CD8-positive, alpha-beta memory T cell (primary cell): ENCODE measurements around the gene ITPR2. TPM values are rescaled to one million over a fixed set of nuclear protein-coding genes. Genes with fewer than 3 reads are reported as not detected.

ENCODE experiments used
- CTCF ChIA-PET: fragments of 350-600 bp; sonication (Branson Sonifier 250); formaldehyde crosslinking; loops from one replicate; lab custom pipeline; 2021; ENCODE audit warnings: antibody characterized with exemption; lab: Charles Lee
- POLR2A ChIA-PET: fragments of 350-600 bp; sonication (Branson Sonifier 250); formaldehyde crosslinking; loops from one replicate; lab custom pipeline; 2021; ENCODE audit warnings: antibody characterized with exemption; lab: Charles Lee
- DNase-seq, 5 donors: peaks; one replicate each; pipeline versions ENCODE4 v3.0.0 to v3.0.0-alpha.2; 2020 to 2022; ENCODE audit warnings: mixed read lengths in 1 of 5
- H3K27ac ChIP-seq: one replicate; pipeline ENCODE4 v1.7.0; 2013; ENCODE audit warnings: low read depth, mild to moderate bottlenecking, low read length, moderate library complexity
- H3K27me3 ChIP-seq: 2 replicates; pipeline ENCODE4 v1.7.0; 2013; ENCODE audit warnings: low read length, mild to moderate bottlenecking; ENCODE audit not compliant: insufficient read depth, poor library complexity, severe bottlenecking
- H3K36me3 ChIP-seq: 2 replicates; pipeline ENCODE4 v1.7.0; 2013; ENCODE audit warnings: mild to moderate bottlenecking, low read length, moderate library complexity; ENCODE audit not compliant: insufficient read depth
- H3K4me1 ChIP-seq: 2 replicates; pipeline ENCODE4 v1.7.0; 2013; ENCODE audit warnings: mild to moderate bottlenecking, low read length, moderate library complexity; ENCODE audit not compliant: insufficient read depth
- H3K4me3 ChIP-seq: 2 replicates; pipeline ENCODE4 v1.7.0; 2013; ENCODE audit warnings: mild to moderate bottlenecking, low read length
- H3K9me3 ChIP-seq: 2 replicates; pipeline ENCODE4 v1.7.0; 2013; ENCODE audit warnings: mild to moderate bottlenecking, low read length
- H3K27ac Mint-ChIP-seq, 8 donors: one replicate each; pipeline ENCODE4 v1.8.0; 2020 to 2021; ENCODE audit warnings: mixed read lengths in 8 of 8, mild to moderate bottlenecking in 6 of 8, inconsistent platforms in 3 of 8, moderate library complexity in 3 of 8
- H3K27me3 Mint-ChIP-seq, 2 donors: one replicate each; pipeline ENCODE4 v1.8.0; 2020 to 2021; ENCODE audit warnings: mixed read lengths in 2 of 2, mild to moderate bottlenecking in 1 of 2, moderate library complexity in 1 of 2
- H3K36me3 Mint-ChIP-seq, 3 donors: one replicate each; pipeline ENCODE4 v1.8.0; 2020 to 2021; ENCODE audit warnings: mixed read lengths in 3 of 3, inconsistent platforms in 1 of 3, mild to moderate bottlenecking in 1 of 3
- H3K4me1 Mint-ChIP-seq, 3 donors: one replicate each; pipeline ENCODE4 v1.8.0; 2020 to 2021; ENCODE audit warnings: mixed read lengths in 3 of 3, inconsistent platforms in 1 of 3, mild to moderate bottlenecking in 1 of 3
- H3K4me3 Mint-ChIP-seq, 7 donors: one replicate each; pipeline ENCODE4 v1.8.0; 2020 to 2021; ENCODE audit warnings: mixed read lengths in 7 of 7, mild to moderate bottlenecking in 6 of 7, moderate library complexity in 4 of 7, inconsistent platforms in 2 of 7
- H3K9me3 Mint-ChIP-seq, 5 donors: one replicate each; pipeline ENCODE4 v1.8.0; 2020 to 2022; ENCODE audit warnings: mixed read lengths in 5 of 5, mild to moderate bottlenecking in 3 of 5, moderate library complexity in 2 of 5, inconsistent platforms in 1 of 5
- polyA plus RNA-seq: library from polyadenylated mRNA; unstranded; fragments of 300-500 nt; fragmentation: Illumina TruSeq; gene quantifications from one replicate; pipeline ENCODE4 v1.2.3, GENCODE V29; 2021
- total RNA-seq, 2 experiments: library from RNA; stranded (reverse); gene quantifications; one replicate each; pipeline ENCODE4 v1.2.3, GENCODE V29; 2021

The ITPR2 gene
- total and polyA plus RNA-seq, 3 experiments from 2014 or later = 13.0 to 29.4 (median 24.0) TPM

DNA sequence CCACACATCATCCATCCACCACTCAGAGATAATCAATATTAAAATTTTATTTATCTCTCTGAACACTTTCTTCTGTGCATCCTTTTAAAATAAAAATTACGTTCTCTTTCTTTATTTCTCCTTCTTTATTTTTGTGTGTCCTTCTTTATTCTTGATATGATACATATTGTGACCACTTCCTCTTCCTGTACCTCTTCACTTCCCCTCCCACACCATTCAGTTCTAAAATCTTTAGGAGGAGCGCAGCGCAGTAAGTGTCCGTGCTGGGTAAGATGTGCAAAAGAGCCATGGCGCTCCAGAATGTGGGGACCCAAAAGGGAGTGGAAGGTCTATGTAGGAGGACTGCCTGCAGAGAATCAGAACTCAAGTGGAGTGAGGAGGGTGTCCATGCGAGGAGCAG lies 256.7 kb downstream of the ITPR2 start:
- H3K9me3 Mint-ChIP-seq = peaks cover 0 to 2% (median 0%) of the 10 kb centered on the region in 5 donors
- H3K36me3 Mint-ChIP-seq = peaks cover 48 to 69% (median 50%) of the 10 kb centered on the region in 3 donors
- H3K27me3 Mint-ChIP-seq = no peaks in the 10 kb centered on the region
- H3K27ac Mint-ChIP-seq = peak overlapping the region in 3 of 8 donors; percentile 8 to 48 (median 35)
- Histone ChIP-seq H3K27ac (no peak overlapping the region), H3K9me3 (no peaks in the 10 kb centered on the region), H3K4me3 (no peak overlapping the region), H3K4me1 (no peaks in the 10 kb centered on the region), H3K36me3 (no peaks in the 10 kb centered on the region), H3K27me3 (no peaks in the 10 kb centered on the region)
- CTCF ChIA-PET = no interaction called here
- H3K4me3 Mint-ChIP-seq = peak overlapping the region in 2 of 7 donors; percentile 2 to 15
- peaks cover 14 to 29% (median 16%) of the 10 kb centered on the region in 3 donors for H3K4me1 Mint-ChIP-seq
- no peak for DNase-seq
- POLR2A ChIA-PET = no interaction called here

DNA sequence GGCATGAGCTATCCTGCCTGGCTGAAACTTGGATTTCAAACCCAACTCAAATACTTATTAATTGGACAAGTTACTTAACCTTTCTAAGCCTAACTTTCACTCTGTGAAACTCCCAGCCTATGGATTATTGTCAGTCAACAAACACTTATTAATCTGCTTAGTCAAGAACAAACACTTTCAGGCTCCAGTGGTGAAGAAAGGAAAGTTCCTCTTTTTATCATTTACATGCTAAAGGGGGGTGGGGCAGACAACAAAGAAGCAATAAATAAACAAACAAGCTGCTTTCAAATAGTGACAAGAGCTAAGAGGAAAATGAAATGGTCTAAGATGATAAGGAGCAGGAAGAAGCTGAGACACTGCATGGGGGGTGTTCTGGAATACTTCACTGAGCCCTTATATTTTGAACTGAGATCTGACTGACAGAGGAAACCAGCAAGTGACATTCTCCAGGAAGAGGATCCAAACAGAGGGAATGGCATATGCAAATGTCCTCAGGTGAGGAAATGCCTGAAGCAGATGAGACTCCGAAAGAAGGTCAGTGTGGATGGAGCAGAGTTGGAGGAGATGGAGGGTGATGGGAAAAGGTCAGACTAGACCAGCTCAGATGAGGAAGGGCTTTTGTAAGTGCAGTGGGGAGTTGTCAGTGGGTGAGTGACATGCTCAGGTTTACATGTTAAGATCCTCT lies 259.6 kb downstream of the ITPR2 start:
- CTCF ChIA-PET = no interaction called here
- Histone ChIP-seq H3K4me1 (no peaks in the 10 kb centered on the region), H3K4me3 (no peak overlapping the region), H3K27ac (no peak overlapping the region), H3K36me3 (no peaks in the 10 kb centered on the region), H3K9me3 (no peaks in the 10 kb centered on the region), H3K27me3 (no peaks in the 10 kb centered on the region)
- no peak for DNase-seq
- Mint-ChIP-seq H3K4me1 (peaks cover 14 to 29% (median 15%) of the 10 kb centered on the region in 3 donors), H3K36me3 (peaks cover 35 to 49% (median 39%) of the 10 kb centered on the region in 3 donors), H3K4me3 (no peak overlapping the region), H3K9me3 (peaks cover 0 to 2% (median 0%) of the 10 kb centered on the region in 5 donors), H3K27ac (peak overlapping the region in 1 of 8 donors; percentile 83), H3K27me3 (no peaks in the 10 kb centered on the region)
- POLR2A ChIA-PET = no interaction called here

DNA sequence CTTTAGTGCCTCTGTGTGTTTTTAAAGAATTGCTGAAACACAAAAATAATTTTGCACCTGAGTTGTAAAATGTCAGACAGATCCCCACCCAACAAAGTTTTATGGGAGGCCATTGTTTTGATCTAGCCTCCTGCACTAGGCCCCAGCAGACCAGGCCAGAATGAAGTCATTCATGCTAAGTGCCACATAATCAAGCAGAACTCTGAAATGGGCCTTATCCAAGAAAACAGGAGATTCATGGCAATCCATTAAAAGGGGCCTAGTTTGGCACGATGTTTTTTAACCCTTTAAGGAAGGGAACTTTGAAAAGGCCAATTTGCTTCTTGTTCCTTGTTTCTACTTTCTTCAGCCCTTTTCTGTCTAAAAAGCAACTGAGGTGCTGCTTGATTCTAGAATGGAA lies 260.9 kb downstream of the ITPR2 start:
- peaks cover 29 to 42% (median 35%) of the 10 kb centered on the region in 3 donors for H3K36me3 Mint-ChIP-seq
- no peaks in the 10 kb centered on the region for H3K4me1 ChIP-seq
- H3K4me3 Mint-ChIP-seq = no peak overlapping the region
- H3K27me3 Mint-ChIP-seq = no peaks in the 10 kb centered on the region
- CTCF ChIA-PET = no interaction called here
- H3K27ac ChIP-seq = no peak overlapping the region
- H3K4me3 ChIP-seq = no peak overlapping the region
- no peaks in the 10 kb centered on the region for H3K27me3 ChIP-seq
- peaks cover 13 to 24% (median 13%) of the 10 kb centered on the region in 3 donors for H3K4me1 Mint-ChIP-seq
- POLR2A ChIA-PET = no interaction called here
- H3K27ac Mint-ChIP-seq = no peak overlapping the region
- H3K9me3 Mint-ChIP-seq = peaks cover 0 to 2% (median 0%) of the 10 kb centered on the region in 5 donors
- H3K36me3 ChIP-seq = no peaks in the 10 kb centered on the region
- H3K9me3 ChIP-seq = no peaks in the 10 kb centered on the region
- DNase-seq = no peak

DNA sequence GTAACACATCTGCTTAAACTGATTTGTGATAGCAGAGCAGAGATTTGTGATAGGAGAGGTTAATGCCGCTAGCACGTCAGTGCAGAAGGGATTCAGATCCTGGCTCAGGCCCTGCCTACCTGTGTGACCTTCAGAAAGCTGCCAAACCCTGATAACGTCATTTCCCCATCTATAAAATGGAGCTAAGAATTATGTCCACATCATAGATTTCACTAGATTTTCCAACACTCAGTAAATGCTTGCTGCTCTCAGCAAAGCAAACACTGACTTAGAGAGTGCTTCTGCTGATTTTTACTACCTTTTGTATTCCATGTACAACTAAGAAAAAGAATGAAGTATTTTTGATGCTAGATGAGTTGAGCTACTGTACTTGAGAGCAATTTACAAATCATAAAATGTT lies 261.4 kb downstream of the ITPR2 start:
- no peak overlapping the region for H3K4me3 ChIP-seq
- H3K9me3 Mint-ChIP-seq = no peaks in the 10 kb centered on the region
- no peak overlapping the region for H3K27ac ChIP-seq
- no peak overlapping the region for H3K27ac Mint-ChIP-seq
- H3K27me3 Mint-ChIP-seq = no peaks in the 10 kb centered on the region
- DNase-seq = no peak
- H3K36me3 Mint-ChIP-seq = peaks cover 31 to 44% (median 33%) of the 10 kb centered on the region in 3 donors
- no peaks in the 10 kb centered on the region for H3K9me3 ChIP-seq
- no peaks in the 10 kb centered on the region for H3K27me3 ChIP-seq
- H3K36me3 ChIP-seq = no peaks in the 10 kb centered on the region
- no peaks in the 10 kb centered on the region for H3K4me1 ChIP-seq
- H3K4me3 Mint-ChIP-seq = no peak overlapping the region
- H3K4me1 Mint-ChIP-seq = peaks cover 7 to 18% (median 8%) of the 10 kb centered on the region in 3 donors
- ChIA-PET POLR2A (no interaction called here), CTCF (no interaction called here)

DNA sequence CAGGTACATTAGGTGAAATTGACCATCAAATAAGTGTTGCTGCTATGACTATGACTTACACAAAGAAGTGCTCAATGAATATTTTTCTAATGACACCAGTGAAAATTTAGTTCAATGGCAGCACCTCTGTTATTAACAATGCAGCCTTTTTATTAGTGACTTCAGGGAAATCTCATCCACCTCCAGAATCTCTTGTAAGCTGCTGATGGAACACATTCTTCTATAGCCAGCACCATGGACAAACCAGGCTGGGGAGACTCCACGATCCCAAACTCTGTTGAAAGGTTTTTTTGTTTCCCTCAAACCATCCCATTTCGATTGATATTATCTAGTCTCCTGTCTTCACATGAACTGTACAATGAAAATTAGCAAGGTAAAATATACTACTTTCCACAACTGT lies 265.9 kb downstream of the ITPR2 start:
- no peak overlapping the region for H3K4me3 ChIP-seq
- Mint-ChIP-seq H3K27ac (no peak overlapping the region), H3K4me1 (no peaks in the 10 kb centered on the region), H3K36me3 (peaks cover 16 to 31% (median 20%) of the 10 kb centered on the region in 3 donors), H3K4me3 (no peak overlapping the region), H3K27me3 (no peaks in the 10 kb centered on the region), H3K9me3 (no peaks in the 10 kb centered on the region)
- ChIA-PET POLR2A (no interaction called here), CTCF (no interaction called here)
- H3K9me3 ChIP-seq = no peaks in the 10 kb centered on the region
- H3K36me3 ChIP-seq = no peaks in the 10 kb centered on the region
- H3K27ac ChIP-seq = no peak overlapping the region
- no peaks in the 10 kb centered on the region for H3K27me3 ChIP-seq
- H3K4me1 ChIP-seq = no peaks in the 10 kb centered on the region
- DNase-seq = no peak

DNA sequence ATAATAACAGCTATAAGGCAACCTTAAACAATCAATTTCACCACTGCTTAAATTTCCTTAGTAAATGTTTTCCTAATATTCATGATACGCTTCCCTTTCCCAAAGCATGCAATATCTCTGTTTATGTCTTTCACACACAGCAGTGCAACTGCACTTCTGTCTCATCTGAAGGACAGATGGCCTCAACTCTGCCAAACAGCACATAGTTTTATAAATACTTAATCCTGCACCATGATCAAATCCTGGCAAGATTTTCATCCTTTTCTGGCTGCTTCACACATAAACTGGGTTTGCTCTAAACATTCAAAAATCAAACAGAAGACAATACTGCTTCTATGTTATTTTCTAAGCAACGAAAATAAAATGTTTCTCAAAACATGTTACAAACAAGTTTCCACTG lies 266.3 kb downstream of the ITPR2 start:
- no peak overlapping the region for H3K4me3 Mint-ChIP-seq
- H3K36me3 Mint-ChIP-seq = peaks cover 17 to 34% (median 22%) of the 10 kb centered on the region in 3 donors
- Histone ChIP-seq H3K27me3 (no peaks in the 10 kb centered on the region), H3K4me3 (no peak overlapping the region), H3K9me3 (no peaks in the 10 kb centered on the region), H3K27ac (no peak overlapping the region), H3K4me1 (no peaks in the 10 kb centered on the region), H3K36me3 (no peaks in the 10 kb centered on the region)
- no peaks in the 10 kb centered on the region for H3K4me1 Mint-ChIP-seq
- DNase-seq = no peak
- H3K9me3 Mint-ChIP-seq = no peaks in the 10 kb centered on the region
- ChIA-PET POLR2A (no interaction called here), CTCF (no interaction called here)
- no peaks in the 10 kb centered on the region for H3K27me3 Mint-ChIP-seq
- H3K27ac Mint-ChIP-seq = no peak overlapping the region

DNA sequence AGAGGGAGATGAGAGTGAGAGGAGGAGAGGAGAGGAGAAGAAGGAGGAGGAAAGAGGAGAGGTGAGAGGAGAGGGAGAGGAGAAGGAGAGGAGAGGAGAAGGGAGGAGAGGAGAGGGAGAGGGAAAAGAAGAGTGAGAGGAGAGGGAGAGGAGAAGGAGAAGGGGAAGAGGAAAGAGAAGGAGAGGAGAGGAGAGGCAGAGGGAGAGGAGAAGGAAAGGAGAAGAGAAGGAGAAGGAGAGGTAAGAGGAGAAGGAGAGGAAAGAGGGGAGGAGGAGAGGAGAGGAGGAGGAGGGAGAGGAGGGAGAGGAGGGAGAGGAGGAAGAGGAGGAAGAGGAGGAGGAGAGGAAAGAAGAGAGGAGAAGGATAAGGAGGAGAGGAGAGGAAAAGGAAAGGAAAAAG lies 266.8 kb downstream of the ITPR2 start:
- no peak overlapping the region for H3K4me3 ChIP-seq
- Mint-ChIP-seq H3K9me3 (no peaks in the 10 kb centered on the region), H3K27me3 (no peaks in the 10 kb centered on the region), H3K27ac (no peak overlapping the region), H3K4me1 (no peaks in the 10 kb centered on the region), H3K36me3 (peaks cover 16 to 33% (median 18%) of the 10 kb centered on the region in 3 donors), H3K4me3 (no peak overlapping the region)
- no peaks in the 10 kb centered on the region for H3K36me3 ChIP-seq
- no peak overlapping the region for H3K27ac ChIP-seq
- H3K9me3 ChIP-seq = no peaks in the 10 kb centered on the region
- ChIA-PET POLR2A (no interaction called here), CTCF (no interaction called here)
- no peak for DNase-seq
- no peaks in the 10 kb centered on the region for H3K4me1 ChIP-seq
- no peaks in the 10 kb centered on the region for H3K27me3 ChIP-seq

DNA sequence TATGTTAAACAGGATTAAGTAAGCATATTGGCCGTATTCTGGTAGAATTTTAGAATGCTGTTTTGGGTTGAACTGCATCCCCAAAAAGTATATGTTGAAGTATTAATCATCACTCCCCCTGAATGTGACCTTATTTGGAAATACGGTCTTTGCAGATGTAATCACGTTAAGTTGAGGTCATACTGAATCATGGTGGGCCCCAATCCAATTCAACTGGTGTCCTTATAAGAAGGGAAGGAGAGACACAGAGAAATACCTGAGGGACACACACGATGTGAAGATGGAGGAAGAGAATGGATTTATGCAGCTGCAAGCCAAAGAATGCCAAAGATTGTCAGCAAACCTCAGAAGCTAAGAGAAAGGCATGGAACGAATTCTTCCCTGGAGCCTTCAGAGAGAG lies 268.6 kb downstream of the ITPR2 start:
- H3K27ac ChIP-seq = no peak overlapping the region
- H3K36me3 ChIP-seq = no peaks in the 10 kb centered on the region
- Mint-ChIP-seq H3K4me1 (no peaks in the 10 kb centered on the region), H3K4me3 (no peak overlapping the region), H3K36me3 (peaks cover 14 to 33% (median 18%) of the 10 kb centered on the region in 3 donors), H3K27ac (no peak overlapping the region), H3K27me3 (no peaks in the 10 kb centered on the region), H3K9me3 (no peaks in the 10 kb centered on the region)
- no peak overlapping the region for H3K4me3 ChIP-seq
- ChIA-PET POLR2A (no interaction called here), CTCF (no interaction called here)
- no peaks in the 10 kb centered on the region for H3K27me3 ChIP-seq
- no peaks in the 10 kb centered on the region for H3K4me1 ChIP-seq
- no peak for DNase-seq
- no peaks in the 10 kb centered on the region for H3K9me3 ChIP-seq
